Measurements from ENCODE around the gene BCO1.

GRCh38 chr16:81237942-81238295 lies 570 bp upstream of the BCO1 start:
- no peak for TF ChIP-seq POLR2AphosphoS5 (IDR thresholded peaks at IDR 0.05; ENCODE audit: low read depth, low read length)
- TF ChIP-seq POLR2A (IDR thresholded peaks at IDR 0.05; ENCODE audit: low read depth, low read length), result no peak
- TF ChIP-seq TAF1 (IDR thresholded peaks at IDR 0.05; ENCODE audit: borderline replicate concordance, low read depth, low read length), result no peak

Measured in GM12892 (cell line).